SW480 (cell line): ENCODE measurements around the gene KLHL1.

ENCODE experiments used
- DNase-seq: peaks from one replicate; pipeline ENCODE4 v3.0.0-alpha.2; 2016; ENCODE audit warnings: low spot score

Gene KLHL1

DNA sequence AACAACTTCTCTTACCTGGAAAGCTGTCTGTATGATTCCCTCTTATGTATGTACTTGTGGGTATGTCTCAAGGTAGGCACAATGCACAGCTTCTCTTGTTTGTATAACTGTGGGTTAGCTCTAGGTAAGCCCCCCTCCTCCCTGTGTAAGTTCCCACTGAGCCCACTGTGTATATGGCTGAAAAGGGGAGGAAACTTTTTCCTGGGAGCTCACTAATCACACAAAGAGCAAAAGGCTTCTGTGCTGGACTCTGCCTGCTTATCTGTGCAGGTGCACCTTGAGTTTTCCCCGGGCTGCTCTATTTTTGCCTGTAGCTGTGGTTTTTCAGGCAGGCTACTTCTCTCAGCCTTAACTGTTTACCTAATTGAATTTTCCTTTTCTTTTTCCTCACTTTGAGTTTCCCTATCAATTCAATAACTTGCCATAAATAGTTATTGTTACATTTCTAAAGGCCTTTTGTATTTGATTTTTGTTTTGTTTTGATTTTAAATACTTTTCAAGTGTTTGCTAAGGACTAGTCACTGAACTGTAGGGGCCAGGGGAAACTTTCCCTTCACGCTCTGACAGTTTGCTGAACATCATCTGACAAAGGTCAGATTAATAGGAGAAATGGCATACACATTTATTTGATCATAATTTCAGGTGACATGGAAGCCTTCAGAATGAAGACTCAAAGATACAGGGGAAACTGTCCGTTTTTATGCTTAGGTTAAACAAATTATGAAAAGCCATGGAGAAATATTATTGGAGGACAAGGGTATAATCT, 424.1 kb downstream of the KLHL1 start:
- DNase-seq: no peak

DNA sequence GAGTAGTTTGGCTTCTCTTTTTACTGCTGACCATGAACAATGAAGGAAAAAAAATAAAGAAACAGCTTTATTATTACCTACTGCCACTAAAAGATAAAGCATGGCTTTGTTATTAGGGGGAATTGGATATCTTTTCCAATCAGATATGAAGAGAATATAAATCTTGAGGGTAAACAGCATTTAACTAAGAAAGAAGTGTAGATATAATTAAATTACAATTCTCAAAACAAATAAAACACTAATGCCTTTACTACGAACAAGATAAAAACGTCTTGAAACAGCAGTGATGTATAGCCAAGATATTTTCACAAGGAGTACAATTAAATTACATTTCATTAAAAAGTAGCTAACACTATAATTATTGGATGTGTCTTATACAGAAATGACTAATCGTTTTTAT, 426.5 kb downstream of the KLHL1 start:
- DNase-seq: no peak

DNA sequence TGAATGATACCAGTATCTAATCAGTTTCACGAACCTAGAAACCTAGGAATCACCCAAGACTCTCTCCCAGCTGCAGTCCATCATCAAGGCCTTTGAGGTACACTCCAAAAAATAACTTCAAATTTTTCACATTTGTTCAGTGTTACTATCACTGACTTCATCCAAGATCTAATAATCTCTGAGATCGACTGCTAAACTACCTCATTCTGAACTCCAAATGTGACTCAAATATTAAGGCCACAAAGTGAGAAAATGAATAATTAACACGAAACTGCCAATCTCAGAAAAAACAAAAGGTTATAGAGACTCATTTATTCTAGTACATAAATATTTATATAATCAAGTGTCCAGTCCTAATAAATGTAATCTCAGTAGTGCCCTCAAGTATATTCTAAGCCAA, 430.9 kb downstream of the KLHL1 start:
- no peak for DNase-seq

DNA sequence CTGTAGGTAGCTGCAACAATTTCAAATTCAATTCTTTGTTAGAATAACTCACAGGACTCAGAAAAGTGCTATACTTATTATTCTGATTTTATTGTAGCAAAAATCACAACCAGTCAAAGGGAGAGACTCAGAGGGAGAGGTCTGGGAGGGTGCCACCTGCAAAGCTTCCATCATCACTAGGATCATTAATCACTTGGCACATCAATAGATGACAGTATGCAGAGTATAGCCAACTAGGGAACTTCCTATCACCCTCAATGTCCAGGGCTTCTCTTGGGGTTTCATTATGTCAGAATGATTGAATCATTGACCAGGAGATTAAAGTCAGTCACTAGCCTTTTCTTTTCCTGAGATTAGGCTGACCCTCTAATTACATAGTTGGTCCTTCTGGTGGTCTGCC, 432.0 kb downstream of the KLHL1 start:
- no peak for DNase-seq

DNA sequence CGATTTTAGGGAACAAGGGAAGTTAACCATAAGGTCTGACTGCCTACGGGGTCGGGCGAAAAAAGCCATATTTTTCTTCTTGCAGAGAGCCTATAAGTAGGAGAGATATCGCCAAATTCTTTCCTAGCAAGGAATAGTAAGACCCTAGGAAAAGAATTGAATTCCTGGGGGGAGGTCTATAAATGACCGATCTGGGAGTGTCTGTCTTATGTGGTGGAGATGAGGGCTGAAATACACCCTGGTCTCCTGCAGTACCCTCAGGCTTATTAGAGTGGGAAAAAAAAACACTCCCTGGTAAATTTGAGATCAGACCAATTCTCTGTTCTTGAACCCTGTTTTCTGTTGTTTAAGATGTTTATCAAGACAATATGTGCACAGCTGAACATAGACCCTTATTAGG, 448.1 kb downstream of the KLHL1 start:
- no peak for DNase-seq

DNA sequence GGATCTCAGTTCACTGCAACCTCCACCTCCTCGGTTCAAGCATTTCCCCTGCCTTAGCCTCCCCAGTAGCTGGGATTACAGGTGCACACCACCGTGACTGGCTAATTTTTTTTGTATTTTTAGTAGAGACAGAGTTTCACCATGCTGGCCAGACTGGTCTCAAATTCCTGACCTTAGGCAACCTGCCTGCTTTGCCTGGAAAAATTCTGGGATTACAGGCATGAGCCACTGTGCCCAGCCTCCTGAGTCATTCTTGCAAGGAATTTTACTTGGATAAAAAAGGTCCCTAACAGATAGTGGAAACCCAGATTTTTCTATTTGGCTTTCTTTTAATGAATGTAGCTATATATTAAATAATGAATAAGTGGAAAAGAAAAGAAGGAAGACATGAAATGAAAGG, 450.6 kb downstream of the KLHL1 start:
- DNase-seq: no peak

DNA sequence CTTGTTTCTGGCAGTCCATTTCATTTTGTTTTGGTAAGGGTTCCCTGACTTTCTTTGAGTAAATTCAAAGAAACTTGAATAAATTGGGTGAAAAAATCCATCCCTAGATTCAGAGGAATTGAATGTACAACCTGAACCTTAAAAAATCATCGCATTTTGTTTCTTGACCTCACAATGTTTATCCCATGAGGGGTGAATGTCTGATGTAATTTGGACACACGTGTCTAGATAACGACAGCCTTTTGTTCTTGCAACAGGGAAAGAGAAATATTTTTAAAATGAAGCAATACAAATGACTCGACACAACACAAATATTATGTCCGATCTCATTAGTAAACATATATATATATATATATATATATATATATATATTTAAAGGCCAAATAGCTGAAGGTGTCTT, 453.9 kb downstream of the KLHL1 start:
- no peak for DNase-seq
